HL-60 (cell line): ENCODE data around the gene BHLHE41.

ENCODE experiments used
- DNase-seq, 2 experiments: peaks; one replicate each; pipeline ENCODE4 v3.0.0-alpha.2; 2010 to 2020; ENCODE audit warnings: low read depth in 1 of 2, low spot score in 1 of 2
- H3K27ac ChIP-seq: fragments of 250-450 bp; sonication (Bioruptor Pico); replicated peaks from 2 replicates; pipeline ENCODE4 v1.5.1; 2020; ENCODE audit warnings: mild to moderate bottlenecking, moderate library complexity
- H3K27me3 ChIP-seq: fragments of 250-450 bp; sonication (Bioruptor Pico); 2 replicates; pipeline ENCODE4 v1.5.1; 2021; ENCODE audit warnings: mild to moderate bottlenecking, moderate library complexity; ENCODE audit not compliant: insufficient read depth, poor library complexity, severe bottlenecking
- H3K4me3 ChIP-seq: replicated peaks from 2 replicates; pipeline ENCODE4 v1.5.1; 2011; ENCODE audit warnings: mild to moderate bottlenecking, control low read depth, low read length; ENCODE audit not compliant: insufficient read depth
- CTCF ChIP-seq: IDR thresholded peaks from one replicate; pipeline ENCODE4 v1.5.1; 2011; ENCODE audit warnings: low read length, control low read depth, inconsistent platforms; ENCODE audit not compliant: insufficient read depth
- GABPA ChIP-seq: IDR thresholded peaks from 2 replicates; pipeline ENCODE4 v1.6.1; 2012; ENCODE audit warnings: low read depth
- POLR2AphosphoS5 ChIP-seq: IDR thresholded peaks from 2 replicates; pipeline ENCODE4 v1.6.1; 2012; ENCODE audit warnings: low read depth
- REST ChIP-seq: IDR thresholded peaks from 2 replicates; pipeline ENCODE4 v1.6.1; 2012; ENCODE audit warnings: low read depth; ENCODE audit not compliant: insufficient replicate concordance
- SPI1 ChIP-seq: IDR thresholded peaks from 2 replicates; pipeline ENCODE4 v1.6.1; 2012; ENCODE audit warnings: low read depth, mild to moderate bottlenecking, borderline replicate concordance

BHLHE41 gene

GRCh38 chr12:26118308-26118707 is 6.5 kb downstream of the BHLHE41 start:
- DNase-seq: no peak
- TF ChIP-seq GABPA: no peak
- TF ChIP-seq SPI1: no peak
- no peak for TF ChIP-seq REST
- no peak for TF ChIP-seq CTCF
- no peak for TF ChIP-seq POLR2AphosphoS5
- Histone ChIP-seq H3K4me3 (no peak overlapping the region), H3K27me3 (peaks cover 12% of the 10 kb centered on the region), H3K27ac (no peak overlapping the region)

- Histone ChIP-seq H3K27ac (no peak overlapping the region), H3K27me3 (peaks cover 7% of the 10 kb centered on the region), H3K4me3 (no peak overlapping the region)
- no peak for DNase-seq
- TF ChIP-seq REST: no peak
- no peak for TF ChIP-seq SPI1
- no peak for TF ChIP-seq CTCF
- no peak for TF ChIP-seq POLR2AphosphoS5
- no peak for TF ChIP-seq GABPA
Measured at GRCh38 chr12:26116829-26117715, 7.8 kb downstream of the BHLHE41 start.

- no peak for DNase-seq
- no peak for TF ChIP-seq SPI1
- no peak for TF ChIP-seq GABPA
- TF ChIP-seq CTCF: no peak
- no peak for TF ChIP-seq REST
- no peak for TF ChIP-seq POLR2AphosphoS5
- no peaks in the 10 kb centered on the region for H3K27me3 ChIP-seq
- H3K4me3 ChIP-seq: peak overlapping the region; percentile 43
- peak overlapping the region; percentile 62 for H3K27ac ChIP-seq
Measured at GRCh38 chr12:26114720-26115401, 10.0 kb downstream of the BHLHE41 start.
